GM21381 (cell line): Measurements from ENCODE around the gene TIMP2.

ENCODE experiments used
- ATAC-seq: cut with Tn5 transposase; IDR thresholded peaks from one replicate; pipeline ENCODE4 v1.9.1; 2021; ENCODE audit warnings: mild to moderate bottlenecking, moderate library complexity; ENCODE audit not compliant: unreplicated experiment

TIMP2 gene

DNA sequence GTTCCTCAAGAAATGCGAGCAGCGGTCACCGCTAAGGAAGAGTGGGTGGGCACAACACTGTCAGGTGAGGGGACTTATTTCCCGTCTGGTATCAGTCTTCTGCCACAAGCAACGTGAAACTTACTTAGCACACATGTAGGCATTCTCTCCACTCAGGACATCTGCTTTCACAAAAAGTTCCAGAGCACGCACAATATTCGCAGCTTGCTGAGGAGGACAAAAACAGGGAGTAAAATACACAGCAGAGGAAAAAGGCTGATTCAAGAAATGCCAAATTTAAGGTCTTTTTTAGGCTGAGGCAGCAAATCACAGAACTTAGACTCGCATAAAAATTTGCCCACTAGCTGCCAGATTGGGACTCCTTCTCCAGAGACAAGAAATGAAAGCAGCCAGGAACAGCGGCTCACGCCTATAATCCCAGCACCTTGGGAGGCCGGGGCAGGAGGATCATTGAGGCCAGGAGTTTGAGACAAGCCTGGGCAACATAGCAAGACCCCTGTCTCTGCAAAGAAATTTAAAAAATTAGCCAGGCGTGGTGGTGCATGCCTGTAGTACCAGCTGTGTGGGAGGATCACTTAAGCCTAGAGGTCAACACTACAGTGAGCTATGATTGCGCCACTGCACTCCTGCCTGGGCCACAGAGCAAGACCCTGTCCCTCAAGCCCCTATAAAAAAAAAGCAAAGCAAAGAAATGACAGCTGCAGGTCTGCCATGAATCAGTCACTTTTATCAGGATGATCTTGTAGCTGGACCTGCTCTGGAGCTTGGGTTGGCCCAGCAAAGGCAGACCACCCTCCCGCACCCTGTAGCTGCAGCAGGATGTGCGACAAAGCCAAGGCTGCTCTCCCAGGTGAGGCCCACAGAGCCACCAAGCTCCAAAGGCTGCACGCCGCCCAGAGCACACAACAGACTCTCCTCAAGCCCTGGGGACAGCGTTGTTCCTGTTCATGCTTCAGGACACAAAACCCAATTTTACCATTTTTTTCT is 105.1 kb downstream of the TIMP2 start:
- no peak for ATAC-seq

- ATAC-seq, result no peak
These were observed 105.8 kb downstream of the TIMP2 start for GRCh38 chr17:78819402-78819801.

DNA sequence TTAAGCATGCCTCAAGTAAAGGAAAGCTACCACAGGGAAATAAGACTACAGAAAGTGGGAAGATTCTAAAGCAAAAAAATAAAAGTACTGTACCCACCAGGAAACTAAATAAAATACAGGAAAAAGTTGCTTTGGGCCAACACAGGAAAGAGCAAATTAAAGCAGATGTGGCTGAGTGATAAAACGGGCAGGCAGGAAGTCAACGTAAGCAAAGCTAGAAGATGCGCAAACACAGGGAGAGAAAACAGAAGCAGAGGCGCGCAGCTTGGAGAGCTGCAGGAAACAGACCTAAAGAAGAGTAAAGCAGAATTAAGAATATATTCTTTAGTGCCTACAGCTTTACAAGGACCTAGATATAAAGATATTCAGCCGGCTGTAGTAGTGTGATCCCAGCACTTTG is 106.3 kb downstream of the TIMP2 start:
- ATAC-seq, result no peak

DNA sequence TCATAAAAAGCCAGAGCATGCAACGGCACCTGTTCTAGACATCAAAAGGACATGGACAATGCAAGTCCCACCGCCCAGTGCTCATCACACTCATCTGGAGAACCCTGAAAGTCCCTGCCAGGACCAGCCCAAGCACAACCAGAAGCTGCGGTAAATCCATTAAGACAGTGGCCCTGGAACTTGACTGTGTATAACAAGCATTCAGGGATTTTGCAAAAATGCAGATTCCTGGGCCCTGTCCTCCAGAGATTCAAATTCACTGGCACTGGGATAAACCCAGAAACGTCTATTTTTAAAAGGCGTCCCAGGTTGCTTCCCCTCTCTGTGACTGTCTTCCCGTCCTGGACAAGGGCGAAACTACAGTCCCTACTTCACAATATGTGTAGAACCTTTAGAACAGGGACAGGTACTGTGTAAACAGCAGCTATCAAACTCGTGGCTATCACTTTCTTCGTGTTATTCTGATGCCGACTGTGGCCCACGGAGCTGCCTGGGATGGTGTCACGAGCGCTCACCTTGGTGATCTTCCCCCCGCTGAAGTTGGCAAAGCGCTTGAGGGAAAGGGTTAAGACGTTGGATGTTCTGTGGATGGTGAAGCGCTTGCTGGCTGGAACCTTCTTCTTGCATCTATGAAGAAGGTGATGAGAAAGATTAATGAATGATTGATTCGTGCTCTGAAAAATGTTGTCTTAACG is 106.9 kb downstream of the TIMP2 start:
- ATAC-seq, result no peak

GRCh38 chr17:78817123-78817522 is 108.1 kb downstream of the TIMP2 start:
- ATAC-seq, result no peak

- ATAC-seq, result no peak
These were observed 109.5 kb downstream of the TIMP2 start for GRCh38 chr17:78815696-78816095.

GRCh38 chr17:78812855-78813254 is 112.3 kb downstream of the TIMP2 start:
- no peak for ATAC-seq

- no peak for ATAC-seq
These were observed 117.0 kb downstream of the TIMP2 start for GRCh38 chr17:78808163-78808562.

DNA sequence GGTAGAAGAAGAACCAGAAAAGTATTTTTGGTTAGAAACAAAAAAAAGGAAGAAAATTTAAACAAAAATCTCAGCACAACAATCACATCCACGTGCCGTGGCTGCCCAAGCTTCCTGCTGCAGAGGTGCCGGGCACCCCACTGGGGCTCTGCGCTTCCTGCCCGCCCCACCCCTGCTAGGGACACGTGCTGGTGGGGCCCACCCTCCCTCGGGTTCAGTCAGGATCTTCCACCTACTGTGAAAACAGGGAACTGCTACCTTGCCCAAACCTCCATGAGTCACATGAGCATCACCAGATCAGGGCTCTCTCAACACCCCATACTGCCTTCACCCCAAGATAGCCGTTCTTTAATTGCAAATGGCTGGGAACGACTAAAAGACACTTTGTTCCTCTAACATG is 118.7 kb downstream of the TIMP2 start:
- no peak for ATAC-seq

GRCh38 chr17:78805301-78805700 is 119.9 kb downstream of the TIMP2 start:
- no peak for ATAC-seq

DNA sequence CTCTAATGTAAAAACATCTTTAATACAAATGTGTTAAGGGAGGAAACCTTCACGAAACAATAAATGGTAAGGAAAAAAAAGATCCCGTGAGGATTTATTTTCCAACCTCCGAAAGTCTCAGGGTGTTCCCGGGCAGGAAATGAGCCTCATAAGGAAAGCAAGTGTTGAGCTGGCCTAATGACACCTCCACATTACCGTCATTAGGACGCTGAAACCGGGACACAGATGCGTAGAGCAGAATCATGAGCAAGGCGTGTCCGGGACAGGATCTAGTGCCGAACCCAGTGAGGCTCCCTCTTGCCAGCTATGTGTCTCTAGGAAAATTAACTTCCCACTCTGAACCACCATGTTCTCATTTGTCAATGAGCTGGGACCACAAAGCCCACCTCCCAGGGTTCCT is 120.4 kb downstream of the TIMP2 start:
- ATAC-seq, result no peak

- ATAC-seq, result no peak
These were observed 121.9 kb downstream of the TIMP2 start for GRCh38 chr17:78803186-78803845.
